GM18867 (cell line): ENCODE data around the gene SLC35D3.
"Not testable (repeated sequence)": the region's sequence is repeated elsewhere in the genome, so short reads cannot be mapped to it uniquely, and the experiment has no call there.

ENCODE experiments used
- ATAC-seq: cut with Tn5 transposase; IDR thresholded peaks from one replicate; pipeline ENCODE4 v1.9.1; 2021; ENCODE audit warnings: mild to moderate bottlenecking, moderate library complexity; ENCODE audit not compliant: unreplicated experiment

SLC35D3 gene

GRCh38 chr6:136963259-136963658 is 41.2 kb downstream of the SLC35D3 start:
- no peak for ATAC-seq

GRCh38 chr6:136964398-136964797 is 42.3 kb downstream of the SLC35D3 start:
- ATAC-seq, result no peak

GRCh38 chr6:136967876-136968752 is 46.0 kb downstream of the SLC35D3 start:
- peak; percentile 95 for ATAC-seq

- no peak for ATAC-seq
Measured at GRCh38 chr6:136968837-136969236, 46.7 kb downstream of the SLC35D3 start.

- no peak for ATAC-seq
Measured at GRCh38 chr6:136969433-136969832, 47.3 kb downstream of the SLC35D3 start.

GRCh38 chr6:136969930-136970329 is 47.8 kb downstream of the SLC35D3 start:
- ATAC-seq, result no peak

DNA sequence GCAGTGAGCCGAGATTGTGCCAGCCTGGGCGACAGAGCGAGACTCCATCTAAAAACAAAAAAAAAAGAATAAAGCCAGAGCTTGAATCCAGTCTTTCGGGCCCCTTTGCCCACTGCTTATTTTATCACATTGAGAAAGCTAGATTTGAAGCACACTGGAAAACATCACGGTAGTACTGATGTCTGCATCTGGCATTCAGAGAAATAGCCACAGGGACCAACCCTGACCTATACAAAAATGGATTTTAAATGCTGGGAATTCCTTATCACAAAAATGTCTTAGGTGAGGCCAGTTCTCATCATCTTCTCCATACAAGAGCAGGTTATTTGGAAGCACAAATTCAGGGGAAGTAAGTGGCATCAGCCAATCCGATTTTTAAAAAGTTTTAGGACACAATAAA is 49.5 kb downstream of the SLC35D3 start:
- ATAC-seq, result no peak

GRCh38 chr6:136973781-136974180 is 51.7 kb downstream of the SLC35D3 start:
- ATAC-seq, result not testable (repeated sequence)
